GM23248 (cell line): ENCODE data around the gene ENAH. TPM values are rescaled to one million over a fixed set of nuclear protein-coding genes. Genes with fewer than 3 reads are reported as not detected.
A peak's percentile ranks its signal among the peaks of the same experiment; 100 is the strongest.

ENCODE experiments used
- DNase-seq: peaks from one replicate; pipeline ENCODE4 v3.0.0-alpha.2; 2015
- H2AFZ ChIP-seq: fragments of 200-600 bp; sonication (generic); 2 replicates; pipeline ENCODE4 v1.6.1; 2016; ENCODE audit warnings: antibody characterized with exemption
- H3F3A ChIP-seq: fragments of 200-600 bp; sonication (generic); 2 replicates; pipeline ENCODE4 v1.6.1; 2016; ENCODE audit warnings: mild to moderate bottlenecking, antibody characterized with exemption, mixed run types; ENCODE audit not compliant: insufficient read depth
- H3K27ac ChIP-seq: fragments of 200-600 bp; sonication (generic); 2 replicates; pipeline ENCODE4 v1.5.1; 2016; ENCODE audit warnings: mild to moderate bottlenecking
- H3K27me3 ChIP-seq: fragments of 200-600 bp; sonication (generic); replicated peaks from 2 replicates; pipeline ENCODE4 v1.6.1; 2016; ENCODE audit warnings: mild to moderate bottlenecking; ENCODE audit not compliant: insufficient read depth
- H3K36me3 ChIP-seq: fragments of 200-600 bp; sonication (generic); 2 replicates; pipeline ENCODE4 v1.6.1; 2016; ENCODE audit warnings: low read depth, mild to moderate bottlenecking
- H3K4me1 ChIP-seq: fragments of 200-600 bp; sonication (generic); 2 replicates; pipeline ENCODE4 v1.6.1; 2016; ENCODE audit warnings: mild to moderate bottlenecking; ENCODE audit not compliant: insufficient read depth
- H3K4me2 ChIP-seq: fragments of 200-600 bp; sonication (generic); one replicate; pipeline ENCODE4 v1.6.1; 2016; ENCODE audit warnings: mild to moderate bottlenecking; ENCODE audit not compliant: unreplicated experiment
- H3K4me3 ChIP-seq: fragments of 200-600 bp; sonication (generic); 2 replicates; pipeline ENCODE4 v1.5.1; 2016; ENCODE audit warnings: mild to moderate bottlenecking
- H3K79me2 ChIP-seq: fragments of 200-600 bp; sonication (generic); 2 replicates; pipeline ENCODE4 v1.6.1; 2016; ENCODE audit warnings: mild to moderate bottlenecking; ENCODE audit not compliant: insufficient read depth
- H3K9ac ChIP-seq: fragments of 200-600 bp; sonication (generic); 2 replicates; pipeline ENCODE4 v1.6.1; 2016; ENCODE audit warnings: mild to moderate bottlenecking
- H3K9me2 ChIP-seq: fragments of 200-600 bp; sonication (generic); 2 replicates; pipeline ENCODE4 v1.6.1; 2016; ENCODE audit warnings: mixed run types, mild to moderate bottlenecking, moderate library complexity; ENCODE audit not compliant: insufficient read depth
- H3K9me3 ChIP-seq: fragments of 200-600 bp; sonication (generic); one replicate; pipeline ENCODE4 v1.6.1; 2017; ENCODE audit warnings: low read depth
- H4K20me1 ChIP-seq: fragments of 200-600 bp; sonication (generic); 2 replicates; pipeline ENCODE4 v1.6.0; 2016; ENCODE audit not compliant: insufficient read depth
- EZH2 ChIP-seq: fragments of 200-600 bp; sonication (generic); IDR thresholded peaks from 2 replicates; pipeline ENCODE4 v1.6.1; 2018; ENCODE audit warnings: antibody characterized with exemption, mild to moderate bottlenecking; ENCODE audit not compliant: insufficient read depth, poor library complexity, severe bottlenecking
- EZH2phosphoT487 ChIP-seq: fragments of 200-600 bp; sonication (generic); IDR thresholded peaks from 2 replicates; pipeline ENCODE4 v1.6.1; 2018; ENCODE audit warnings: antibody characterized with exemption, moderate library complexity, mild to moderate bottlenecking, low read depth; ENCODE audit not compliant: insufficient read depth
- WGBS, 2 experiments: methylation state at CpG; one replicate each; pipeline ENCODE4 v1.1.6; 2015 to 2017; ENCODE audit warnings: low lambda C conversion rate in 2 of 2, low coverage in 1 of 2; ENCODE audit errors: missing lambda C conversion rate in 2 of 2; 5-methylcytosine and 5-hydroxymethylcytosine counted together
- in situ Hi-C: fragments of 300-500 bp; cut with MboI; formaldehyde crosslinking; loops from 2 replicates; pipeline ENCODE4 v1.15.0; 2020
- polyA plus RNA-seq: library from polyadenylated mRNA; unstranded; fragments of >200 nt; fragmentation: Nextera tagmentation; extraction: Ambion mirVana; gene quantifications from 2 replicates; pipeline ENCODE4 v1.2.1, GENCODE V29; 2016
- total RNA-seq: library from RNA; depleted of rRNA; stranded (reverse); fragments of >200 nt; shearing (Covaris generic); gene quantifications from 2 replicates; pipeline ENCODE4 v1.2.3, GENCODE V29; 2014

Gene ENAH
- total and polyA plus RNA-seq, 2 experiments from 2014 or later = 40.1 to 125 TPM

DNA sequence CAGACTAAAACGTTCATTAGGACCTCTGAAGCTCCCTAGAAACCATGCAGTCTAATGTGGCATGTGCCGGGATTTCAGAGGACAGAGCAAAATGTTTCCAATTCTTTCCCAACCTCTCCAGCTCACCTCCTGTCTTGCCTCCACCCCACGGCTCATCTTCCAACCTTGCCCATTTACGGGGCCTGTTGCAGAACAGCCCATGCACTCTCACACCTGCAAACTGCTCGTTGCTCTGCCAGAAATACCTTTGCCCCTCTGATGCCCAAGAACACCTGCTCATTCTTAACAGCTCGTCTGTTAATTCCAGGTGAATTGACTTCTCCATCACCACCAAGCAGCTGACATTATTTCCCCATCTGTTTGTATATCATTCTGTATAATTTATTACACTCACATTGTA is 171.2 kb downstream of the ENAH start:
- H3K4me3 ChIP-seq = no peak overlapping the region; the same call in 1 of the 2 replicates
- H3K27ac ChIP-seq = no peak overlapping the region
- no peaks in the 10 kb centered on the region for H4K20me1 ChIP-seq
- H3F3A ChIP-seq = peaks cover 25% of the 10 kb centered on the region
- no peaks in the 10 kb centered on the region for H3K9me2 ChIP-seq
- peak; percentile 50 for DNase-seq
- no peaks in the 10 kb centered on the region for H3K9me3 ChIP-seq
- H3K4me2 ChIP-seq = peak overlapping the region; percentile 62
- peaks cover 22% of the 10 kb centered on the region for H3K4me1 ChIP-seq
- H3K79me2 ChIP-seq = no peaks in the 10 kb centered on the region
- 0 out of 2 replicates have a peak overlapping the region, but pooled peaks have one; percentile 6 for H2AFZ ChIP-seq
- H3K27me3 ChIP-seq = no peaks in the 10 kb centered on the region
- TF ChIP-seq EZH2 (no peak), EZH2phosphoT487 (no peak)
- in situ Hi-C loops = loop anchor here (5.0 kb wide), 1 partner anchor 501 kb away; no protein-coding TSS in a partner anchor
- WGBS, 2 experiments = 20 to 27% methylated on average over 6 of the region's 6 CpGs
- H3K9ac ChIP-seq = no peak overlapping the region
- H3K36me3 ChIP-seq = no peaks in the 10 kb centered on the region

DNA sequence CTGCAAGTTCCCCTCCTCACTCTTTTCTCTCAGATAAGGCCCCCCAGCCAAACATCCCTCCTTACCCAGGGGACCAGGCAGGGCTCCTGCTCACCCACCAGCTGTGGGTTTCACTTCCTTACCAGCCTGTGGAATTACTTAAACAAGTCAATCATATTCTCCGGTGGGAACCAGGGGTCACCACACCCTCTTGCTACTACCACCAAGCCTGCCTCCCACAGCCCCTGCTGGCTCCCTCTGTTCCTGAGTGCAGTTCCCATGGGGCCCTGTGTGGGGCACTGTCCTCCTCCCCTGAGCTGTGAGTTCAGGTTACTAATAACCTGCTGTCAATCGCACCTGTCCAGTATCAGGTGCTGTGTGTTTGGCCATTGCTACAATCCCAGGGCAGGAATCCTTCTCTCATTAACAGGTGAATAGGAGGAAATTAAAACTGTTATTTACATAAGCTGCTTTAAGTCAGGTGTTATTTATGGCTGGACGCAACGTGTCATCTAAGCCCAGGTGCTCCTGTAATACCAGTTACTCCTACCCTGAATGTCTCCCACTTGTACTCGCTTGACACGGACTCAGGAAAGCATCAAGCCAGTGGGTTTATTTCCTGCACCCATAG is 172.0 kb downstream of the ENAH start:
- in situ Hi-C loops = loop anchor here (5.0 kb wide), 1 partner anchor 501 kb away; no protein-coding TSS in a partner anchor
- Histone ChIP-seq H3K4me3 (no peak overlapping the region), H3K27me3 (no peaks in the 10 kb centered on the region), H3K9me2 (no peaks in the 10 kb centered on the region), H3K4me2 (no peak overlapping the region), H3K79me2 (no peaks in the 10 kb centered on the region), H2AFZ (no peak overlapping the region), H3K27ac (no peak overlapping the region), H3K36me3 (no peaks in the 10 kb centered on the region), H4K20me1 (no peaks in the 10 kb centered on the region), H3K9me3 (no peaks in the 10 kb centered on the region), H3F3A (peaks cover 21% of the 10 kb centered on the region), H3K9ac (no peak overlapping the region), H3K4me1 (peaks cover 22% of the 10 kb centered on the region)
- TF ChIP-seq EZH2phosphoT487 (no peak), EZH2 (no peak)
- peak; percentile 49 for DNase-seq
- 47 to 50% methylated on average over 6 of the region's 6 CpGs for WGBS, 2 experiments

DNA sequence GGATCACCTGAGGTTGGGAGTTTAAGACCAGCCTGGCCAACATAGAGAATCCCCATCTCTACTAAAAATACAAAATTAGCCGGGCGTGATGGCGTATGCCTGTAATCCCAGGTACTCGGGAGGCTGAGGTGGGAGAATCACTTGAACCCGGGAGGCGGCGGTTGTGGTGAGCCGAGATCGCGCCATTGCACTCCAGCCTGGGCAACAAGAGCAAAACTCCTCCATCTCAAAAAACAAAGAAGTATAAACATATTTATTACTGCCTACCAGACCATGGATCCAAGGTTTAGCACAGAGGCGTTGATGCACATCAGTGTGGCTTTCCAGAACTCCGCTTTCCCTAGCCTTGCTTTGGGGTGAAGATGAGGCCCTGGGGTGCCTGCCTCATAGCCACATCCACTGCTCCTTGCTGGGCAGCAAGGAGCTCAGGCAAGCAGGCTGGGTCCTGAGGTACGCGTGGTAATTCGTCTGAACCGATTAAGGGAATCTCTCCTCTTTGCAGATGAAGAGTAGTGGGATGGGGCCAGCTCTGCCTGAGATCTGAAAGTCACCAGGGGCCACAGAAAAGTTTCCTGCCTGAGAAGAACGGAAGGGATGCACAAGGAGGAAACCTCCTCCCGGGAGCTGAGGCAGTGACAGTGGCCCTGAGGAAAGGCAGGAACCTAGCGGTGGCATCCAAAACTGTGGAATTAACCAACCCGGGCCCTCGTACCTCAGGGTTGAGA is 172.8 kb downstream of the ENAH start:
- Histone ChIP-seq H3K4me1 (peaks cover 22% of the 10 kb centered on the region), H3K4me2 (no peak overlapping the region), H3K9me3 (no peaks in the 10 kb centered on the region), H3K9ac (no peak overlapping the region), H3K4me3 (no peak overlapping the region), H3K79me2 (no peaks in the 10 kb centered on the region), H3K9me2 (no peaks in the 10 kb centered on the region), H3K27ac (no peak overlapping the region), H4K20me1 (no peaks in the 10 kb centered on the region), H3F3A (peaks cover 21% of the 10 kb centered on the region), H2AFZ (no peak overlapping the region), H3K36me3 (no peaks in the 10 kb centered on the region), H3K27me3 (no peaks in the 10 kb centered on the region)
- in situ Hi-C loops = loop anchor here (5.0 to 10.0 kb wide), 2 partner anchors 295 to 502 kb away; partner anchors contain the start of gene SRP9
- TF ChIP-seq EZH2phosphoT487 (no peak), EZH2 (no peak)
- DNase-seq = no peak
- 85 to 86% methylated on average over 21 of the region's 21 CpGs for WGBS, 2 experiments

DNA sequence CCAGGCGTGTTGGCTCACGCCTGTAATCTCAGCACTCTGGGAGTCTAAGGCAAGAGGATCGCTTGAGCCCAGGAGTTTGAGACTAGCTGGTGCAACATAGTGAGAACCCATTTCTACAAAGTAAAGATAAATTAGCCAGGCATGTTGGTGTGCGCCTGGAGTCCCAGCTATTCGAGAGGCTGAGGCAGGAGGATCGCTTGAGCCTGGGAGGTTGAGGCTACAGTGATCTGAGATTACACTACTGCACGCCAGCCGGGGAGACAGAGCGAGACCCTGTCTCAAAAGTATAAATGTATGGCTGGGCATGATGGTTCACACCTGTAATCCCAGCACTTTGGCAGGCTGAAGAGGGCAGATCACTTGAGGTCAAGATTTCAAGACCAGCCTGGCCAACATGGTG is 173.6 kb downstream of the ENAH start:
- no peaks in the 10 kb centered on the region for H4K20me1 ChIP-seq
- WGBS, 2 experiments = 95 to 96% methylated on average over 9 of the region's 9 CpGs
- in situ Hi-C loops = loop anchor here (10.0 kb wide), 1 partner anchor 295 kb away; the partner anchor contains the start of gene SRP9
- H3K27ac ChIP-seq = no peak overlapping the region
- peaks cover 22% of the 10 kb centered on the region for H3K4me1 ChIP-seq
- no peaks in the 10 kb centered on the region for H3K79me2 ChIP-seq
- no peaks in the 10 kb centered on the region for H3K36me3 ChIP-seq
- H3K9me2 ChIP-seq = no peaks in the 10 kb centered on the region
- no peak overlapping the region for H3K9ac ChIP-seq
- no peaks in the 10 kb centered on the region for H3K9me3 ChIP-seq
- H3F3A ChIP-seq = peaks cover 21% of the 10 kb centered on the region
- H3K4me2 ChIP-seq = no peak overlapping the region
- H3K27me3 ChIP-seq = no peaks in the 10 kb centered on the region
- no peak for DNase-seq
- no peak overlapping the region for H3K4me3 ChIP-seq
- no peak overlapping the region for H2AFZ ChIP-seq
- no peak for TF ChIP-seq EZH2
- no peak for TF ChIP-seq EZH2phosphoT487
